Gastroesophageal sphincter (tissue), 3 donors: ENCODE results near the gene GOLGA6L2.

Experiments
- POLR2A ChIP-seq, 2 donors: fragments of 450-650 bp; IDR thresholded peaks; one replicate each; pipeline ENCODE4 v1.6.1; 2017; ENCODE audit warnings: antibody characterized with exemption in 2 of 2, mild to moderate bottlenecking in 2 of 2, moderate library complexity in 1 of 2
- TF ChIP-seq, protein P1 (sequence below), 4 experiments: fragments of 200-600 bp in 2 of 4; fragments of 450-650 bp in 2 of 4; sonication (generic) in 1 of 4; IDR thresholded peaks; one replicate each; pipeline ENCODE4 v1.5.1; 2017 to 2019; ENCODE audit warnings: antibody characterized with exemption in 4 of 4, mild to moderate bottlenecking in 2 of 4, moderate library complexity in 2 of 4

DNA sequence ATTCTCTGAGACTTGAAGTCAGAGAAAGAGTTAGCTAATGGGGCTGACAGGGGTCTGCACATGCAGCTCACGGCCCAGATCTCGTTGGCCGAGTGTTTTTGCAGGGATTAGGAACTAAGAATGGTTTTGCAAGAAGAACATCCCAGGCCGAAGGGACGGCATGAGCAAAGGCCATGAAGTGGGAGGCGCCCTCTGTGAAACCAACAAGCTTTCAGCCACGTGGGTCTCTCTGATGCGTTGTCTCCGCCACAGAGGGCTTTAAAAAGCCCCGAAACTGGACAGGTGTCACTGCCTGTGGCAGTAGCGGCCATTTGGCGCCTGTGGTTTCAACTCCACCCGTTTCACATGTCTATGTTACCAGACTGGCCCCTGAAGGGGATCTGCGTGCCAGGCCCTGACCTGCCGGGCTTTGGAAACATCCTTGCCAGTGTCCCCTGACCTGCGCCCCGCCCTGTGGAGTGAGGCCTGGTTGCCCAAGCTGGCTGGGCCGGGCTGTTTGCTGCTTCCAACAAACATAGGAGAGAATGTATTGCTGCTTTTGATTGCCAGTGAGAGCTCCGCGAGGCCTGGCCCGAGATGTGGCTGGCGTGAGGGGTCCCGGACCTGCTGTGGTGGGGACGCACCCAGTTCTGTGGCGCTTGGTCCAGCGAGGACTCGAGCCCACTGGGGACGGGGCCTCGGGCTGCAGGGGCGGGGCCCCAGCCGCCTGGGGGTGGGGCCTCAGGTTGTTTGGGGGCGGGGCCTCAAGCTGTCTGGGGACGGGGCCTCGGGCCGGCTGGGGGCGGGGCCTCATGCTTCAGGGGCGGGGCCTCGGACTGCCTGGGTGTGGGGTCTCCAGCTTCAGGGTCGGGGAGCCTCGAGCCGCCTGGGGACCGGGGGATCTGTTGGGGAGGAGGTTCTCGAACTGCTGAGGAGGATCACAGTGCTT is 30.4 kb downstream of the GOLGA6L2 start:
- TF ChIP-seq POLR2A (IDR thresholded peaks at IDR 0.05): no peak
- TF ChIP-seq, protein P1, sequence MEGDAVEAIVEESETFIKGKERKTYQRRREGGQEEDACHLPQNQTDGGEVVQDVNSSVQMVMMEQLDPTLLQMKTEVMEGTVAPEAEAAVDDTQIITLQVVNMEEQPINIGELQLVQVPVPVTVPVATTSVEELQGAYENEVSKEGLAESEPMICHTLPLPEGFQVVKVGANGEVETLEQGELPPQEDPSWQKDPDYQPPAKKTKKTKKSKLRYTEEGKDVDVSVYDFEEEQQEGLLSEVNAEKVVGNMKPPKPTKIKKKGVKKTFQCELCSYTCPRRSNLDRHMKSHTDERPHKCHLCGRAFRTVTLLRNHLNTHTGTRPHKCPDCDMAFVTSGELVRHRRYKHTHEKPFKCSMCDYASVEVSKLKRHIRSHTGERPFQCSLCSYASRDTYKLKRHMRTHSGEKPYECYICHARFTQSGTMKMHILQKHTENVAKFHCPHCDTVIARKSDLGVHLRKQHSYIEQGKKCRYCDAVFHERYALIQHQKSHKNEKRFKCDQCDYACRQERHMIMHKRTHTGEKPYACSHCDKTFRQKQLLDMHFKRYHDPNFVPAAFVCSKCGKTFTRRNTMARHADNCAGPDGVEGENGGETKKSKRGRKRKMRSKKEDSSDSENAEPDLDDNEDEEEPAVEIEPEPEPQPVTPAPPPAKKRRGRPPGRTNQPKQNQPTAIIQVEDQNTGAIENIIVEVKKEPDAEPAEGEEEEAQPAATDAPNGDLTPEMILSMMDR (IDR thresholded peaks at IDR 0.05): no peak
